CD8-positive, alpha-beta memory T cell (primary cell): ENCODE measurements around the gene LCE2D. TPM values are rescaled to one million over a fixed set of nuclear protein-coding genes. Genes with fewer than 3 reads are reported as not detected.
"Not testable (repeated sequence)": the region's sequence is repeated elsewhere in the genome, so short reads cannot be mapped to it uniquely, and the experiment has no call there.

Experiments used
- CTCF ChIA-PET: fragments of 350-600 bp; sonication (Branson Sonifier 250); formaldehyde crosslinking; loops from one replicate; lab custom pipeline; 2021; ENCODE audit warnings: antibody characterized with exemption; lab: Charles Lee
- POLR2A ChIA-PET: fragments of 350-600 bp; sonication (Branson Sonifier 250); formaldehyde crosslinking; loops from one replicate; lab custom pipeline; 2021; ENCODE audit warnings: antibody characterized with exemption; lab: Charles Lee
- DNase-seq, 5 donors: peaks; one replicate each; pipeline versions ENCODE4 v3.0.0 to v3.0.0-alpha.2; 2020 to 2022; ENCODE audit warnings: mixed read lengths in 1 of 5
- H3K27ac ChIP-seq: one replicate; pipeline ENCODE4 v1.7.0; 2013; ENCODE audit warnings: low read depth, mild to moderate bottlenecking, low read length, moderate library complexity
- H3K27me3 ChIP-seq: 2 replicates; pipeline ENCODE4 v1.7.0; 2013; ENCODE audit warnings: low read length, mild to moderate bottlenecking; ENCODE audit not compliant: insufficient read depth, poor library complexity, severe bottlenecking
- H3K36me3 ChIP-seq: 2 replicates; pipeline ENCODE4 v1.7.0; 2013; ENCODE audit warnings: mild to moderate bottlenecking, low read length, moderate library complexity; ENCODE audit not compliant: insufficient read depth
- H3K4me1 ChIP-seq: 2 replicates; pipeline ENCODE4 v1.7.0; 2013; ENCODE audit warnings: mild to moderate bottlenecking, low read length, moderate library complexity; ENCODE audit not compliant: insufficient read depth
- H3K4me3 ChIP-seq: 2 replicates; pipeline ENCODE4 v1.7.0; 2013; ENCODE audit warnings: mild to moderate bottlenecking, low read length
- H3K9me3 ChIP-seq: 2 replicates; pipeline ENCODE4 v1.7.0; 2013; ENCODE audit warnings: mild to moderate bottlenecking, low read length
- H3K27ac Mint-ChIP-seq, 8 donors: one replicate each; pipeline ENCODE4 v1.8.0; 2020 to 2021; ENCODE audit warnings: mixed read lengths in 8 of 8, mild to moderate bottlenecking in 6 of 8, inconsistent platforms in 3 of 8, moderate library complexity in 3 of 8
- H3K27me3 Mint-ChIP-seq, 2 donors: one replicate each; pipeline ENCODE4 v1.8.0; 2020 to 2021; ENCODE audit warnings: mixed read lengths in 2 of 2, mild to moderate bottlenecking in 1 of 2, moderate library complexity in 1 of 2
- H3K36me3 Mint-ChIP-seq, 3 donors: one replicate each; pipeline ENCODE4 v1.8.0; 2020 to 2021; ENCODE audit warnings: mixed read lengths in 3 of 3, inconsistent platforms in 1 of 3, mild to moderate bottlenecking in 1 of 3
- H3K4me1 Mint-ChIP-seq, 3 donors: one replicate each; pipeline ENCODE4 v1.8.0; 2020 to 2021; ENCODE audit warnings: mixed read lengths in 3 of 3, inconsistent platforms in 1 of 3, mild to moderate bottlenecking in 1 of 3
- H3K4me3 Mint-ChIP-seq, 7 donors: one replicate each; pipeline ENCODE4 v1.8.0; 2020 to 2021; ENCODE audit warnings: mixed read lengths in 7 of 7, mild to moderate bottlenecking in 6 of 7, moderate library complexity in 4 of 7, inconsistent platforms in 2 of 7
- H3K9me3 Mint-ChIP-seq, 5 donors: one replicate each; pipeline ENCODE4 v1.8.0; 2020 to 2022; ENCODE audit warnings: mixed read lengths in 5 of 5, mild to moderate bottlenecking in 3 of 5, moderate library complexity in 2 of 5, inconsistent platforms in 1 of 5
- polyA plus RNA-seq: library from polyadenylated mRNA; unstranded; fragments of 300-500 nt; fragmentation: Illumina TruSeq; gene quantifications from one replicate; pipeline ENCODE4 v1.2.3, GENCODE V29; 2021
- total RNA-seq, 2 experiments: library from RNA; stranded (reverse); gene quantifications; one replicate each; pipeline ENCODE4 v1.2.3, GENCODE V29; 2021

The LCE2D gene
- total and polyA plus RNA-seq, 3 experiments from 2014 or later: not detected

DNA sequence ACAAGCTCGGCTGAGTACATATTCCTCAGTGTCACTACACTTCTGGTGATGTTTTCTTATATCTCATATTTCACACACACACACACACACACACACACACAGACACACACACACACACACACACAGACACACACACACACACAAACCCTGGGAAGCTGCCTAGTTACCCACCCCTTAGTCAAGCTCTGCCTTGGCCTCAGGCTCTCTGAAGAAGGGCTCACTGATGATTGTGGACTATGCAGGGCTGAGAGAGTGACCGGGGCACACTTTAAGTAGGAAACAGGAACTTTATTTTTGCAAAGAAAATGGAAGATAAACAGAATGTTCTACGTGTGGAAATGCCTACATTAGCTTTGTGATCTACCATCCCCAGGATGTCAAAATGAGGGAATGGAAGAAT is 19.2 kb upstream of the LCE2D start:
- Mint-ChIP-seq H3K27ac (no peak overlapping the region), H3K9me3 (peaks cover 0 to 4% (median 0%) of the 10 kb centered on the region in 5 donors), H3K4me1 (no peaks in the 10 kb centered on the region), H3K4me3 (no peak overlapping the region), H3K27me3 (peaks cover 10 to 38% of the 10 kb centered on the region in 2 donors), H3K36me3 (no peaks in the 10 kb centered on the region)
- no peaks in the 10 kb centered on the region for H3K9me3 ChIP-seq
- H3K4me3 ChIP-seq: no peak overlapping the region
- POLR2A ChIA-PET: no interaction called here
- H3K27me3 ChIP-seq: no peaks in the 10 kb centered on the region
- DNase-seq: no peak
- no peaks in the 10 kb centered on the region for H3K36me3 ChIP-seq
- H3K27ac ChIP-seq: no peak overlapping the region
- no peaks in the 10 kb centered on the region for H3K4me1 ChIP-seq
- CTCF ChIA-PET: no interaction called here

- H3K27me3 Mint-ChIP-seq: peaks cover 10 to 50% of the 10 kb centered on the region in 2 donors
- CTCF ChIA-PET: no interaction called here
Measured at GRCh38 chr1:152645146-152645545, 18.0 kb upstream of the LCE2D start.

DNA sequence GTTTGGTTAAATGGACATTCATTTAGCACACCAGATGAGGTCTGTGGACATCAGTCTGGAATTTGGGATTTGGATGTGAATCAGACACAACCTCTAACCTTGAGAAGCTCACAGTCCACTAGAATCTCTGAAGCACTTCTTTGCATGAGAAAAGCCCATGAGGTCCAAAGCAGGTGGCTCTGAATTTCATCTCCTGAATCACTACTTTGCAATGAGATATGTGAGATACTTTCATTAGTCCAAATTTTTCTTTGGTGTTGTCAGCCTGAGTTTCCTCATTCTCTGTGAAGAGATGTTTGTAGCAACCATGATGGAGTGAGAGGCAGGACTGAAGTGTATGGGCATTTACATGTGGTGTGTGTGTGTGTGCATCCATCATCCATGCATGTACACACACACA is 16.5 kb upstream of the LCE2D start:
- no peaks in the 10 kb centered on the region for H3K36me3 ChIP-seq
- H3K27me3 ChIP-seq: no peaks in the 10 kb centered on the region
- H3K9me3 ChIP-seq: no peaks in the 10 kb centered on the region
- H3K4me1 ChIP-seq: no peaks in the 10 kb centered on the region
- no peaks in the 10 kb centered on the region for H3K36me3 Mint-ChIP-seq
- H3K4me3 ChIP-seq: no peak overlapping the region
- CTCF ChIA-PET: no interaction called here
- no peak overlapping the region for H3K4me3 Mint-ChIP-seq
- no peaks in the 10 kb centered on the region for H3K4me1 Mint-ChIP-seq
- DNase-seq: no peak
- H3K9me3 Mint-ChIP-seq: peaks cover 0 to 2% (median 0%) of the 10 kb centered on the region in 5 donors
- POLR2A ChIA-PET: no interaction called here
- H3K27me3 Mint-ChIP-seq: peaks cover 14 to 61% of the 10 kb centered on the region in 2 donors
- no peak overlapping the region for H3K27ac Mint-ChIP-seq
- no peak overlapping the region for H3K27ac ChIP-seq

More at GRCh38 chr1:152645146-152645545, 18.0 kb upstream of the LCE2D start:
- H3K4me3 ChIP-seq: no peak overlapping the region
- Mint-ChIP-seq H3K27ac (no peak overlapping the region), H3K36me3 (no peaks in the 10 kb centered on the region), H3K9me3 (peaks cover 0 to 2% (median 0%) of the 10 kb centered on the region in 5 donors), H3K4me3 (no peak overlapping the region), H3K4me1 (no peaks in the 10 kb centered on the region)
- H3K36me3 ChIP-seq: no peaks in the 10 kb centered on the region
- no peak for DNase-seq
- H3K27me3 ChIP-seq: no peaks in the 10 kb centered on the region
- no peaks in the 10 kb centered on the region for H3K4me1 ChIP-seq
- H3K27ac ChIP-seq: no peak overlapping the region
- POLR2A ChIA-PET: no interaction called here
- H3K9me3 ChIP-seq: no peaks in the 10 kb centered on the region

GRCh38 chr1:152654110-152654509 is 9.1 kb upstream of the LCE2D start:
- POLR2A ChIA-PET: no interaction called here
- CTCF ChIA-PET: interaction anchor here (0.7 to 1.7 kb wide), 3 partner anchors 14 to 29 kb away, joined by 3 to 4 read pairs (median 3); no protein-coding TSS in a partner anchor

GRCh38 chr1:152656459-152656858 is 6.7 kb upstream of the LCE2D start:
- CTCF ChIA-PET: no interaction called here
- Histone ChIP-seq H3K9me3 (no peaks in the 10 kb centered on the region), H3K27ac (no peak overlapping the region), H3K4me1 (no peaks in the 10 kb centered on the region), H3K4me3 (no peak overlapping the region), H3K36me3 (no peaks in the 10 kb centered on the region), H3K27me3 (no peaks in the 10 kb centered on the region)
- DNase-seq: no peak
- POLR2A ChIA-PET: no interaction called here
- Mint-ChIP-seq H3K36me3 (no peaks in the 10 kb centered on the region), H3K4me1 (peaks cover 2 to 5% (median 4%) of the 10 kb centered on the region in 3 donors), H3K9me3 (no peaks in the 10 kb centered on the region), H3K27ac (no peak overlapping the region), H3K27me3 (peaks cover 6 to 9% of the 10 kb centered on the region in 2 donors), H3K4me3 (no peak overlapping the region)

More at GRCh38 chr1:152654110-152654509, 9.1 kb upstream of the LCE2D start:
- Histone ChIP-seq H3K9me3 (no peaks in the 10 kb centered on the region), H3K4me1 (no peaks in the 10 kb centered on the region), H3K27ac (no peak overlapping the region), H3K4me3 (no peak overlapping the region), H3K36me3 (no peaks in the 10 kb centered on the region), H3K27me3 (no peaks in the 10 kb centered on the region)
- no peaks in the 10 kb centered on the region for H3K9me3 Mint-ChIP-seq
- peak overlapping the region in 1 of 8 donors; percentile 12 for H3K27ac Mint-ChIP-seq
- peaks cover 2 to 5% (median 4%) of the 10 kb centered on the region in 3 donors for H3K4me1 Mint-ChIP-seq
- no peak overlapping the region for H3K4me3 Mint-ChIP-seq
- H3K36me3 Mint-ChIP-seq: no peaks in the 10 kb centered on the region
- peaks cover 6 to 27% of the 10 kb centered on the region in 2 donors for H3K27me3 Mint-ChIP-seq
- peak in 3 of 5 donors; percentile 15 to 57 (median 19) for DNase-seq

DNA sequence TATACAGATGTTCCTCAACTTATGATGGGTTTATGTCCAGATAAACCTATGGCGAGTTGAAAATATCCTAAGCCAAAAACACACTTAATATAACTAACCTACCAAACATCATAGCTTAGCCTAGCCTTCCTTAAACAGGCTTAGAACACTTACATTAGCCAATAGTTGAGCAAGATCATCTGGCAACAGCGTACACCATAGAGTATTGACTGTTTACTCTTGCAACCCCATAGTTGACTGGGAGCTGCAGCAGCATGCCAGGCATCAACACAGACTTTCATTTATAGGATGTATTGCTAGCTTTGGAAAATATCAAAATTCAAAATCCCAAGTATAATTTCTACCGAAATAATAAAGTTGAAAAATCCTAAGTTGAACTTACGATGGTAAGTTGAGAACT is 5.5 kb upstream of the LCE2D start:
- peaks cover 6 to 15% of the 10 kb centered on the region in 2 donors for H3K27me3 Mint-ChIP-seq
- H3K36me3 Mint-ChIP-seq: no peaks in the 10 kb centered on the region
- peaks cover 2 to 5% (median 4%) of the 10 kb centered on the region in 3 donors for H3K4me1 Mint-ChIP-seq
- no peak overlapping the region for H3K4me3 Mint-ChIP-seq
- ChIA-PET POLR2A (no interaction called here), CTCF (interaction anchor here (1.1 kb wide), 1 partner anchor 9 kb away, joined by 3 read pairs; no protein-coding TSS in a partner anchor)
- DNase-seq: no peak
- H3K9me3 ChIP-seq: no peaks in the 10 kb centered on the region
- no peak overlapping the region for H3K27ac ChIP-seq
- H3K4me3 ChIP-seq: no peak overlapping the region
- no peaks in the 10 kb centered on the region for H3K9me3 Mint-ChIP-seq
- no peaks in the 10 kb centered on the region for H3K36me3 ChIP-seq
- H3K27me3 ChIP-seq: no peaks in the 10 kb centered on the region
- H3K27ac Mint-ChIP-seq: no peak overlapping the region
- no peaks in the 10 kb centered on the region for H3K4me1 ChIP-seq

DNA sequence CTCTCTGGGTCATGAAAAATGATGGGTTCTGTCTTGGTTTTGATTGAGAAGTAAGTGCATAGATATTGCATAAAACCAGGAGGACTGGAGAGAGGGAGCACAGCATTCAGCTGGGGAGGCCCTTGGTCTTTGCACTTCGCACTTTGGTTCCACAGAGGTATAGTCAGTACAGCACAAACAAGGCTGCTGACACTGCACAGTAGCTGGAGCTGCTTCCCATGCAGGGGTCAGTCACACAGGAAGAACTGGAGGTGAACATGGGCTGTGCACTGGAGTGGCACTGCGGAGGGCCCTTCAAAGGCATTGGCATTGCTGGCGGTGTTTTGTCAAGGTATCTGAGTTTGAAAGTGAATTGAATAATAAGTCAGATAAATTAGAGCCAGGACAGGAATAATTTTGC is 4.5 kb upstream of the LCE2D start:
- no peak overlapping the region for H3K27ac Mint-ChIP-seq
- no peaks in the 10 kb centered on the region for H3K36me3 Mint-ChIP-seq
- H3K4me1 ChIP-seq: no peaks in the 10 kb centered on the region
- ChIA-PET CTCF (no interaction called here), POLR2A (no interaction called here)
- H3K4me1 Mint-ChIP-seq: peaks cover 2 to 5% (median 4%) of the 10 kb centered on the region in 3 donors
- no peaks in the 10 kb centered on the region for H3K27me3 ChIP-seq
- H3K9me3 ChIP-seq: no peaks in the 10 kb centered on the region
- H3K27ac ChIP-seq: no peak overlapping the region
- H3K4me3 ChIP-seq: no peak overlapping the region
- DNase-seq: no peak
- peaks cover 0 to 4% (median 0%) of the 10 kb centered on the region in 5 donors for H3K9me3 Mint-ChIP-seq
- H3K27me3 Mint-ChIP-seq: peaks cover 6 to 16% of the 10 kb centered on the region in 2 donors
- H3K4me3 Mint-ChIP-seq: no peak overlapping the region
- no peaks in the 10 kb centered on the region for H3K36me3 ChIP-seq

- H3K4me3 ChIP-seq, POLR2A ChIA-PET, CTCF ChIA-PET, H3K4me3 Mint-ChIP-seq, H3K9me3 ChIP-seq, H3K36me3 ChIP-seq, H3K9me3 Mint-ChIP-seq, DNase-seq, H3K27ac ChIP-seq, H3K27me3 ChIP-seq, H3K27ac Mint-ChIP-seq, H3K36me3 Mint-ChIP-seq, H3K4me1 Mint-ChIP-seq, H3K4me1 ChIP-seq: not testable (repeated sequence)
- peaks cover 9 to 28% of the 10 kb centered on the region in 2 donors for H3K27me3 Mint-ChIP-seq
Measured at GRCh38 chr1:152666171-152666570, 3.0 kb downstream of the LCE2D start.
